Gastrocnemius medialis (tissue), 4 donors: Measurements from ENCODE around the gene A2ML1. TPM values are rescaled to one million over a fixed set of nuclear protein-coding genes. Genes with fewer than 3 reads are reported as not detected.

Experiments
- ATAC-seq, 2 donors: fragments of 150-250 bp; one replicate each; pipeline ENCODE4 v1.9.1; 2016
- DNase-seq, 2 donors: peaks; one replicate each; pipeline ENCODE4 v3.0.0-alpha.2; 2019
- H3K27ac ChIP-seq, 4 donors: fragments of 200-600 bp; sonication (generic); 1 replicate in 1 of 4; 2 replicates in 3 of 4; pipeline ENCODE4 v1.5.1; 2016 to 2018; ENCODE audit warnings: mild to moderate bottlenecking in 2 of 4, moderate library complexity in 1 of 4
- H3K27me3 ChIP-seq, 3 donors: fragments of 200-600 bp; sonication (generic) in 2 of 3; 1 replicate in 1 of 3; 2 replicates in 2 of 3; pipeline versions ENCODE4 v1.5.1 to v1.6.0; 2016 to 2019; ENCODE audit warnings: mild to moderate bottlenecking in 1 of 3, moderate library complexity in 1 of 3
- H3K36me3 ChIP-seq, 2 donors: fragments of 200-600 bp; sonication (generic) in 1 of 2; one replicate each; pipeline ENCODE4 v1.5.1; 2017 to 2018
- H3K4me1 ChIP-seq, 2 donors: fragments of 200-600 bp; sonication (generic) in 1 of 2; one replicate each; pipeline ENCODE4 v1.5.1; 2016 to 2017; ENCODE audit warnings: mild to moderate bottlenecking in 2 of 2
- H3K4me3 ChIP-seq, 4 donors: fragments of 200-600 bp; sonication (generic) in 3 of 4; 1 replicate in 1 of 4; 2 replicates in 3 of 4; pipeline ENCODE4 v1.5.1; 2016 to 2019; ENCODE audit warnings: mild to moderate bottlenecking in 2 of 4
- H3K9me3 ChIP-seq, 3 donors: fragments of 200-600 bp; sonication (generic) in 2 of 3; 1 replicate in 1 of 3; 2 replicates in 2 of 3; pipeline ENCODE4 v1.5.1; 2016 to 2019
- POLR2A ChIP-seq, 2 donors: fragments of 450-650 bp; IDR thresholded peaks; one replicate each; pipeline ENCODE4 v1.6.1; 2017; ENCODE audit warnings: antibody characterized with exemption in 2 of 2, mild to moderate bottlenecking in 2 of 2, moderate library complexity in 2 of 2
- in situ Hi-C, 4 donors: fragments of 200-750 bp; cut with MboI; loops; one replicate each; pipeline versions ENCODE4 v1.15.0 to v1.8.0; 2017; ENCODE audit warnings: low sequenced_read_pairs in 4 of 4
- intact Hi-C: fragments of 100-400 bp; cut with DNase I; formaldehyde crosslinking; loops from one replicate; pipeline ENCODE4 v1.15.1; 2023; ENCODE audit warnings: low total_unique reads
- total RNA-seq, 4 donors: library from RNA; depleted of rRNA; stranded (reverse); fragments of >200 nt; gene quantifications; one replicate each; pipeline versions ENCODE4 v1.1.0 to v1.2.3, GENCODE V29; 2016
- TF ChIP-seq, protein P1 (sequence below), 5 experiments: fragments of 450-650 bp in 3 of 5; fragments of 200-600 bp in 2 of 5; sonication (generic) in 2 of 5; IDR thresholded peaks in 4 of 5; conservative IDR thresholded peaks in 1 of 5; 1 replicate in 4 of 5; 2 replicates in 1 of 5; pipeline ENCODE4 v1.5.1; 2016 to 2019; ENCODE audit warnings: antibody characterized with exemption in 5 of 5, mild to moderate bottlenecking in 3 of 5, moderate library complexity in 3 of 5

Gene A2ML1
- total RNA-seq, 4 donors from 2014 or later: not detected

DNA sequence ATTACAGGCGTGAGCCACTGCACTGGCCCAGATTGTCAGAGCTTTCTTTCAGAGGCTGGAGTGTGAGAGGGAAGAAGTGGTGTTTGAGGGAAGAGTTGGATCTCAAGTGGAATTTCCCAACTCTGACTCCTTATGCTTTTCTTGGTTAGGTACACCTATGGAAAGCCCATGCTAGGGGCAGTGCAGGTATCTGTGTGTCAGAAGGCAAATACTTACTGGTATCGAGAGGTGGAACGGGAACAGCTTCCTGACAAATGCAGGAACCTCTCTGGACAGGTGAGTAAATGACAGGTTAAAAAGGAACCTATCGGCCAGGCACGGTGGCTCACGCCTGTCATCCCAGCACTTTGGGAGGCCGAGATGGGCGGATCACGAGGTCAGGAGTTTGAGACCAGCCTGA, 14.9 kb downstream of the A2ML1 start:
- Histone ChIP-seq H3K9me3 (no peaks in the 10 kb centered on the region), H3K27ac (no peak overlapping the region), H3K4me3 (no peak overlapping the region), H3K27me3 (no peaks in the 10 kb centered on the region), H3K4me1 (no peaks in the 10 kb centered on the region), H3K36me3 (no peaks in the 10 kb centered on the region)
- no peak for ATAC-seq
- in situ Hi-C loops: no loop called here
- intact Hi-C loops: no loop called here
- TF ChIP-seq, protein P1, sequence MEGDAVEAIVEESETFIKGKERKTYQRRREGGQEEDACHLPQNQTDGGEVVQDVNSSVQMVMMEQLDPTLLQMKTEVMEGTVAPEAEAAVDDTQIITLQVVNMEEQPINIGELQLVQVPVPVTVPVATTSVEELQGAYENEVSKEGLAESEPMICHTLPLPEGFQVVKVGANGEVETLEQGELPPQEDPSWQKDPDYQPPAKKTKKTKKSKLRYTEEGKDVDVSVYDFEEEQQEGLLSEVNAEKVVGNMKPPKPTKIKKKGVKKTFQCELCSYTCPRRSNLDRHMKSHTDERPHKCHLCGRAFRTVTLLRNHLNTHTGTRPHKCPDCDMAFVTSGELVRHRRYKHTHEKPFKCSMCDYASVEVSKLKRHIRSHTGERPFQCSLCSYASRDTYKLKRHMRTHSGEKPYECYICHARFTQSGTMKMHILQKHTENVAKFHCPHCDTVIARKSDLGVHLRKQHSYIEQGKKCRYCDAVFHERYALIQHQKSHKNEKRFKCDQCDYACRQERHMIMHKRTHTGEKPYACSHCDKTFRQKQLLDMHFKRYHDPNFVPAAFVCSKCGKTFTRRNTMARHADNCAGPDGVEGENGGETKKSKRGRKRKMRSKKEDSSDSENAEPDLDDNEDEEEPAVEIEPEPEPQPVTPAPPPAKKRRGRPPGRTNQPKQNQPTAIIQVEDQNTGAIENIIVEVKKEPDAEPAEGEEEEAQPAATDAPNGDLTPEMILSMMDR (IDR thresholded peaks at IDR 0.05 in 4 of 5, conservative IDR thresholded peaks at IDR 0.05 in 1 of 5): no peak
- no peak for TF ChIP-seq POLR2A (IDR thresholded peaks at IDR 0.05)
- no peak for DNase-seq

- in situ Hi-C loops: no loop called here
- intact Hi-C loops: no loop called here
- no peak overlapping the region for H3K27ac ChIP-seq
- no peak for ATAC-seq
- H3K4me1 ChIP-seq: no peaks in the 10 kb centered on the region
- DNase-seq: no peak
- H3K9me3 ChIP-seq: no peaks in the 10 kb centered on the region
- TF ChIP-seq, protein P1 (IDR thresholded peaks at IDR 0.05 in 4 of 5, conservative IDR thresholded peaks at IDR 0.05 in 1 of 5): no peak
- no peak for TF ChIP-seq POLR2A (IDR thresholded peaks at IDR 0.05)
- no peaks in the 10 kb centered on the region for H3K36me3 ChIP-seq
- H3K27me3 ChIP-seq: no peaks in the 10 kb centered on the region
- no peak overlapping the region for H3K4me3 ChIP-seq
Measured at GRCh38 chr12:8840321-8840720, 17.9 kb downstream of the A2ML1 start.

DNA sequence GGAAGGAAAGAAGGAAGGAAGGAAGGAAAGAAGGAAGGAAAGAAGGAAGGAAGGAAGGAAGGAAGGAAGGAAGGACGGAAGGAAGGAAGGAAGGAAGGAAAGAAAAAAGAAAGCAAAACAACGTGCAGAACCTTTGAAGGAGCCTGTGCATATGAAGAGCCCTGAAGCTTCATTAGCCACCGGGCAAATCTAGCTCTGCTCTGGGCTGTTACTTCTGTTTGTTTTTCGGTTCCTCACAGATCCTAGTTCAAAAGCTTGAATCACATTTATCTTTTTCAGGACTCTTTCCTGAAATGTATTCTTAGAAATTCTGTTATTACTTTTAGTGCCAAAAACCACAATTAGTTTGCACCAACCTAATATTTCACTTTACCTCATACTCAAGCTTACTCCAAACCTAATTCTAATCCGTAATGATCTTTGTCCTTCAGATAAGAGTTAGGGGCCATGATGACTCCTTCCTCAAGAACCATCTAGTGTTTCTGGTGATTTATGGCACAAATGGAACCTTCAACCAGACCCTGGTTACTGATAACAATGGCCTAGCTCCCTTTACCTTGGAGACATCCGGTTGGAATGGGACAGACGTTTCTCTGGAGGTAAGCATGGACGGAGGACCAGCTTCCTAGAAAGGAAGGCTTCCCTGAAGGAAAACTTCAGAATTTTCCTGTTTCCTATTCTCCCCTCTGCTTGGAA, 18.7 kb downstream of the A2ML1 start:
- no peaks in the 10 kb centered on the region for H3K27me3 ChIP-seq
- TF ChIP-seq, protein P1 (IDR thresholded peaks at IDR 0.05 in 4 of 5, conservative IDR thresholded peaks at IDR 0.05 in 1 of 5): no peak
- no peak for TF ChIP-seq POLR2A (IDR thresholded peaks at IDR 0.05)
- H3K4me3 ChIP-seq: no peak overlapping the region
- ATAC-seq (no peak), DNase-seq (no peak)
- in situ Hi-C loops (no loop called here), intact Hi-C loops (no loop called here)
- H3K27ac ChIP-seq: no peak overlapping the region
- no peaks in the 10 kb centered on the region for H3K4me1 ChIP-seq
- H3K9me3 ChIP-seq: no peaks in the 10 kb centered on the region
- H3K36me3 ChIP-seq: no peaks in the 10 kb centered on the region

- no peaks in the 10 kb centered on the region for H3K36me3 ChIP-seq
- ATAC-seq (no peak), DNase-seq (no peak)
- in situ Hi-C loops: no loop called here
- H3K4me3 ChIP-seq: no peak overlapping the region
- intact Hi-C loops: no loop called here
- no peak overlapping the region for H3K27ac ChIP-seq
- no peaks in the 10 kb centered on the region for H3K9me3 ChIP-seq
- no peaks in the 10 kb centered on the region for H3K27me3 ChIP-seq
- no peaks in the 10 kb centered on the region for H3K4me1 ChIP-seq
- TF ChIP-seq POLR2A (IDR thresholded peaks at IDR 0.05): no peak
- TF ChIP-seq, protein P1 (IDR thresholded peaks at IDR 0.05 in 4 of 5, conservative IDR thresholded peaks at IDR 0.05 in 1 of 5): no peak
Measured at GRCh38 chr12:8841778-8842177, 19.4 kb downstream of the A2ML1 start.

DNA sequence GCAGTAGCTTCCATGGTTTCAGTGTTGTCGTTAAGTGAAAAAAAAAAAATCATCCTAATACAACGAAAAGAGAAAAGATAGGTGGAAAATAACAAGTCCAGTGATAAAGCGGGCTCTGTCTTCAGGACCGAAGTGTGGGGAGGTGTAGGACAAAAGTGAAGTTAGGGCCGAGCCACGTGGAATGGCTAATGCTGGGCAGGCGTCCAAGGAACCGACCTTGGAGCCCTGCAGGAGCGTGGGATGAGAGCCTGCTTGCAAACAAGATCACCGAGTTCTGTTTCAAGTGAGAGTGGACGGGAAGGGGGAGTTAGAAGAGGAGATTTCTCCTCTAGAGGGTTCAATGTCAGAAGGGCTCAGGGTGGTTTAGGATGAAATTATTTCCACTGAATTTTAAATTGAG, 22.2 kb downstream of the A2ML1 start:
- no peaks in the 10 kb centered on the region for H3K4me1 ChIP-seq
- H3K27ac ChIP-seq: no peak overlapping the region
- DNase-seq (no peak), ATAC-seq (no peak)
- no peak for TF ChIP-seq POLR2A (IDR thresholded peaks at IDR 0.05)
- TF ChIP-seq, protein P1 (IDR thresholded peaks at IDR 0.05 in 4 of 5, conservative IDR thresholded peaks at IDR 0.05 in 1 of 5): no peak
- in situ Hi-C loops: no loop called here
- H3K36me3 ChIP-seq: no peaks in the 10 kb centered on the region
- H3K27me3 ChIP-seq: no peaks in the 10 kb centered on the region
- peak overlapping the region in 1 of 4 donors; percentile 11 for H3K4me3 ChIP-seq
- intact Hi-C loops: no loop called here
- H3K9me3 ChIP-seq: no peaks in the 10 kb centered on the region
